GM12878 (cell line): ENCODE data around the gene MAMDC4. TPM values are rescaled to one million over a fixed set of nuclear protein-coding genes. Genes with fewer than 3 reads are reported as not detected.

Experiments
- BACH1 ChIP-seq: fragments of 450-650 bp; IDR thresholded peaks from 2 replicates; pipeline ENCODE4 v1.6.1; 2017; ENCODE audit warnings: mild to moderate bottlenecking, borderline replicate concordance
- CHD2 ChIP-seq: IDR thresholded peaks from 2 replicates; pipeline ENCODE4 v1.6.1; 2011; ENCODE audit warnings: low read depth, low read length, improper control_type of control experiment, borderline replicate concordance
- CREM ChIP-seq: IDR thresholded peaks from 2 replicates; pipeline ENCODE4 v1.6.1; 2014; ENCODE audit warnings: antibody characterized with exemption, low read depth
- EGR1 ChIP-seq, 2 experiments: IDR thresholded peaks; 1 replicate in 1 of 2; 2 replicates in 1 of 2; pipeline ENCODE4 v1.6.1; 2011 to 2012; ENCODE audit warnings: low read depth in 2 of 2, low read length in 2 of 2, borderline replicate concordance in 1 of 2, mild to moderate bottlenecking in 1 of 2, moderate library complexity in 1 of 2
- ELK1 ChIP-seq: IDR thresholded peaks from 2 replicates; pipeline ENCODE4 v1.6.1; 2012; ENCODE audit warnings: low read depth, low read length, improper control_type of control experiment
- FOS ChIP-seq: IDR thresholded peaks from 3 replicates; pipeline ENCODE4 v1.6.1; 2011; ENCODE audit warnings: borderline replicate concordance; ENCODE audit not compliant: insufficient read length; ENCODE audit errors: extremely low read depth
- HDAC2 ChIP-seq: fragments of 200-600 bp; sonication (generic); IDR thresholded peaks from 2 replicates; pipeline ENCODE4 v1.6.1; 2017
- IRF5 ChIP-seq: fragments of 450-650 bp; IDR thresholded peaks from 2 replicates; pipeline ENCODE4 v1.6.1; 2017; ENCODE audit warnings: borderline replicate concordance
- MTA2 ChIP-seq: fragments of 450-650 bp; IDR thresholded peaks from 2 replicates; pipeline ENCODE4 v1.6.1; 2016; ENCODE audit warnings: low read depth, mild to moderate bottlenecking, moderate library complexity
- MYB ChIP-seq: fragments of 150-350 bp; IDR thresholded peaks from 2 replicates; pipeline ENCODE4 v1.6.1; 2014; ENCODE audit warnings: mild to moderate bottlenecking, low read depth, low read length, borderline replicate concordance
- POLR2AphosphoS2 ChIP-seq: IDR thresholded peaks from 2 replicates; pipeline ENCODE4 v1.6.1; 2011; ENCODE audit warnings: low read depth, mild to moderate bottlenecking, low read length, improper control_type of control experiment, moderate library complexity
- POLR2AphosphoS5 ChIP-seq: IDR thresholded peaks from 2 replicates; pipeline ENCODE4 v1.6.1; 2011; ENCODE audit warnings: mild to moderate bottlenecking, low read length, inconsistent platforms
- POU2F2 ChIP-seq: IDR thresholded peaks from 3 replicates; pipeline ENCODE4 v1.6.1; 2011; ENCODE audit warnings: low read depth, mild to moderate bottlenecking, low read length, borderline replicate concordance
- RBBP5 ChIP-seq: fragments of 200-600 bp; sonication (generic); conservative IDR thresholded peaks from 2 replicates; pipeline ENCODE4 v1.6.1; 2016
- ZBTB11 ChIP-seq: fragments of 450-650 bp; formaldehyde crosslinking; IDR thresholded peaks from 2 replicates; pipeline ENCODE4 v1.5.0; 2022; ENCODE audit warnings: mild to moderate bottlenecking, missing genetic modification characterization
- ZBTB4 ChIP-seq: fragments of 450-650 bp; formaldehyde crosslinking; IDR thresholded peaks from 2 replicates; pipeline ENCODE4 v1.4.0; 2022; ENCODE audit warnings: mild to moderate bottlenecking, moderate library complexity
- ZNF207 ChIP-seq: fragments of 450-650 bp; IDR thresholded peaks from 2 replicates; pipeline ENCODE4 v1.6.1; 2014; ENCODE audit warnings: antibody characterized with exemption, mild to moderate bottlenecking, borderline replicate concordance
- ZNF217 ChIP-seq: fragments of 450-650 bp; IDR thresholded peaks from 2 replicates; pipeline ENCODE4 v1.6.1; 2017; ENCODE audit warnings: antibody characterized with exemption, mild to moderate bottlenecking
- ZNF622 ChIP-seq: fragments of 450-650 bp; IDR thresholded peaks from 2 replicates; pipeline ENCODE4 v1.6.1; 2017; ENCODE audit warnings: mild to moderate bottlenecking, inconsistent platforms
- polyA plus RNA-seq, 11 experiments: library from polyadenylated mRNA; depleted of rRNA in 4 of 11; unstranded in 6 of 11; stranded (reverse) in 5 of 11; fragments of >200 nt; fragmentation: Nextera tagmentation in 4 of 11; fragmentation: Illumina TruSeq in 1 of 11; extraction: Ambion mirVana in 4 of 11; extraction: Trizol in 1 of 11; gene quantifications; 1 replicate in 1 of 11; 2 replicates in 10 of 11; pipeline versions ENCODE4 v1.2.1 to v1.2.3, GENCODE V29; 2011 to 2016; ENCODE audit warnings: inconsistent platforms in 2 of 11, missing spikeins in 2 of 11, low read depth in 1 of 11
- total RNA-seq, 4 experiments: library from RNA; depleted of rRNA in 3 of 4; stranded (reverse); fragments of >200 nt in 3 of 4; fragmentation: Illumina TruSeq in 1 of 4; extraction: Trizol in 1 of 4; gene quantifications; 2 replicates each; pipeline versions ENCODE4 v1.2.1 to v1.2.3, GENCODE V29; 2013 to 2021

MAMDC4 gene
- total and polyA plus RNA-seq, 10 of the 15 experiments (the other 5 are each of a cell fraction or from before 2014, with no cell fraction given), result 0.22 to 5.7 (median 2.4) TPM; not detected in 1

GRCh38 chr9:136849038-136849959, 2.8 kb upstream of the MAMDC4 start, which contains the start of gene PHPT1 (continued):
- TF ChIP-seq ZNF207 (peak; percentile 86; the same call in 1 of the 2 replicates), POLR2AphosphoS2 (peak; percentile 94), RBBP5 (no peak), POLR2AphosphoS5 (peak; percentile 84), POU2F2 (peak; percentile 39; the same call in 1 of the 3 replicates), BACH1 (peak; percentile 82; the same call in 1 of the 2 replicates), ZNF622 (no peak), EGR1 (IDR thresholded peaks at IDR 0.05; ENCODE audit: borderline replicate concordance in 1 of 2, low read depth in 2 of 2, low read length in 2 of 2) (peak in 1 of 2 experiments; percentile 58; a peak in 1 of 3 replicates), MTA2 (0 out of 2 replicates have a peak, but pooled peaks have one; percentile 16), CREM (peak; percentile 54), ZBTB11 (CRISPR knock-in tag) (no peak), HDAC2 (no peak), MYB (no peak), CHD2 (peak; percentile 96), ELK1 (no peak), ZBTB4 (no peak), FOS (peak; percentile 92), ZNF217 (no peak), IRF5 (no peak)
